Activated CD4-positive, alpha-beta T cell treated with anti-CD3 and anti-CD28 coated beads for 1 hour (primary cell): ENCODE data around the gene SND1.
A peak's percentile ranks its signal among the peaks of the same experiment; 100 is the strongest.

Source experiments
- DNase-seq: peaks from one replicate; pipeline ENCODE4 v3.0.0-alpha.2; 2020

The SND1 gene

GRCh38 chr7:128128401-128128800 is 476.4 kb downstream of the SND1 start:
- no peak for DNase-seq

GRCh38 chr7:128129224-128129864 is 477.4 kb downstream of the SND1 start:
- DNase-seq = no peak

GRCh38 chr7:128131115-128131514 is 479.1 kb downstream of the SND1 start:
- no peak for DNase-seq

- DNase-seq = no peak
Observed at GRCh38 chr7:128131731-128132130, 479.7 kb downstream of the SND1 start.

GRCh38 chr7:128132426-128133069 is 480.6 kb downstream of the SND1 start:
- no peak for DNase-seq

- no peak for DNase-seq
Observed at GRCh38 chr7:128135159-128135514, 483.1 kb downstream of the SND1 start.

GRCh38 chr7:128135515-128136214 is 483.7 kb downstream of the SND1 start:
- DNase-seq = peak; percentile 24

- no peak for DNase-seq
Observed at GRCh38 chr7:128136215-128136597, 484.2 kb downstream of the SND1 start.

- no peak for DNase-seq
Observed at GRCh38 chr7:128137181-128137580, 485.2 kb downstream of the SND1 start.

GRCh38 chr7:128139406-128139805 is 487.4 kb downstream of the SND1 start:
- DNase-seq = no peak

- DNase-seq = no peak
Observed at GRCh38 chr7:128141683-128142195, 489.7 kb downstream of the SND1 start.
